ENCODE data around the gene RALGPS1. TPM values are rescaled to one million over a fixed set of nuclear protein-coding genes. Genes with fewer than 3 reads are reported as not detected.

RALGPS1 gene
- total RNA-seq, 4 donors from 2014 or later = 4.6 to 11.9 (median 10.0) TPM

- DNase-seq (ENCODE audit: extremely low spot score) = no peak
Measured at GRCh38 chr9:127087836-127088235, 173.3 kb downstream of the RALGPS1 start.

GRCh38 chr9:127088724-127089615, 174.4 kb downstream of the RALGPS1 start:
- WGBS = 91% methylated on average over 24 of the region's 27 CpGs
- no peaks in the 10 kb centered on the region for H3K9me3 ChIP-seq
- TF ChIP-seq CTCF (IDR thresholded peaks at IDR 0.05) (no peak), POLR2A (IDR thresholded peaks at IDR 0.05; ENCODE audit: low read depth) (no peak), EP300 (IDR thresholded peaks at IDR 0.05) (no peak), POLR2AphosphoS5 (IDR thresholded peaks at IDR 0.05) (no peak)
- no peak for DNase-seq (ENCODE audit: extremely low spot score)
- intact Hi-C loops (cut with DNase I) = no loop called here
- H3K27me3 ChIP-seq = no peaks in the 10 kb centered on the region
- H3K4me1 ChIP-seq = peaks cover 9 to 25% (median 18%) of the 10 kb centered on the region in 4 donors
- H3K4me3 ChIP-seq = no peak overlapping the region
- peaks cover 11 to 62% (median 45%) of the 10 kb centered on the region in 4 donors for H3K36me3 ChIP-seq
- H3K27ac ChIP-seq (replicated peaks in 1 of 4) = peak overlapping the region; percentile 57 to 63 (median 60)

More at GRCh38 chr9:127087836-127088235, 173.3 kb downstream of the RALGPS1 start:
- TF ChIP-seq POLR2AphosphoS5 (IDR thresholded peaks at IDR 0.05) (no peak), POLR2A (IDR thresholded peaks at IDR 0.05; ENCODE audit: low read depth) (no peak), CTCF (IDR thresholded peaks at IDR 0.05) (no peak), EP300 (IDR thresholded peaks at IDR 0.05) (no peak)
- 93% methylated on average over 8 of the region's 8 CpGs for WGBS
- intact Hi-C loops (cut with DNase I) = no loop called here
- no peak overlapping the region for H3K27ac ChIP-seq (replicated peaks in 1 of 4)
- H3K36me3 ChIP-seq = peaks cover 11 to 52% (median 39%) of the 10 kb centered on the region in 4 donors
- no peaks in the 10 kb centered on the region for H3K27me3 ChIP-seq
- H3K4me3 ChIP-seq = no peak overlapping the region
- H3K4me1 ChIP-seq = peaks cover 16 to 29% (median 22%) of the 10 kb centered on the region in 4 donors
- H3K9me3 ChIP-seq = no peaks in the 10 kb centered on the region

GRCh38 chr9:127089631-127090081, 175.1 kb downstream of the RALGPS1 start:
- Histone ChIP-seq H3K27me3 (no peaks in the 10 kb centered on the region), H3K36me3 (peaks cover 11 to 68% (median 46%) of the 10 kb centered on the region in 4 donors), H3K27ac (replicated peaks in 1 of 4) (peak overlapping the region; percentile 57 to 63 (median 60)), H3K4me3 (no peak overlapping the region), H3K4me1 (peaks cover 9 to 25% (median 18%) of the 10 kb centered on the region in 4 donors), H3K9me3 (no peaks in the 10 kb centered on the region)
- 85% methylated on average over 6 of the region's 6 CpGs for WGBS
- intact Hi-C loops (cut with DNase I) = no loop called here
- TF ChIP-seq EP300 (IDR thresholded peaks at IDR 0.05) = no peak
- TF ChIP-seq CTCF (IDR thresholded peaks at IDR 0.05) = no peak
- TF ChIP-seq POLR2A (IDR thresholded peaks at IDR 0.05; ENCODE audit: low read depth) = no peak
- TF ChIP-seq POLR2AphosphoS5 (IDR thresholded peaks at IDR 0.05) = peak; percentile 25 to 26
- DNase-seq (ENCODE audit: extremely low spot score) = no peak

- intact Hi-C loops (cut with DNase I) = no loop called here
- WGBS = 90% methylated on average over 3 of the region's 6 CpGs
- no peak overlapping the region for H3K4me3 ChIP-seq
- H3K27me3 ChIP-seq = no peaks in the 10 kb centered on the region
- H3K9me3 ChIP-seq = no peaks in the 10 kb centered on the region
- H3K4me1 ChIP-seq = peaks cover 9 to 25% (median 18%) of the 10 kb centered on the region in 4 donors
- no peak for DNase-seq (ENCODE audit: extremely low spot score)
- peaks cover 11 to 68% (median 46%) of the 10 kb centered on the region in 4 donors for H3K36me3 ChIP-seq
- TF ChIP-seq EP300 (IDR thresholded peaks at IDR 0.05) = no peak
- TF ChIP-seq POLR2AphosphoS5 (IDR thresholded peaks at IDR 0.05) = no peak
- no peak for TF ChIP-seq POLR2A (IDR thresholded peaks at IDR 0.05; ENCODE audit: low read depth)
- TF ChIP-seq CTCF (IDR thresholded peaks at IDR 0.05) = no peak
- peak overlapping the region; percentile 57 to 63 (median 60) for H3K27ac ChIP-seq (replicated peaks in 1 of 4)
Measured at GRCh38 chr9:127090341-127090985, 175.9 kb downstream of the RALGPS1 start.
